Measurements from ENCODE around the gene LIF.
A peak's percentile ranks its signal among the peaks of the same experiment; 100 is the strongest.
"Not testable (repeated sequence)": the region's sequence is repeated elsewhere in the genome, so short reads cannot be mapped to it uniquely, and the experiment has no call there.

LIF gene

DNA sequence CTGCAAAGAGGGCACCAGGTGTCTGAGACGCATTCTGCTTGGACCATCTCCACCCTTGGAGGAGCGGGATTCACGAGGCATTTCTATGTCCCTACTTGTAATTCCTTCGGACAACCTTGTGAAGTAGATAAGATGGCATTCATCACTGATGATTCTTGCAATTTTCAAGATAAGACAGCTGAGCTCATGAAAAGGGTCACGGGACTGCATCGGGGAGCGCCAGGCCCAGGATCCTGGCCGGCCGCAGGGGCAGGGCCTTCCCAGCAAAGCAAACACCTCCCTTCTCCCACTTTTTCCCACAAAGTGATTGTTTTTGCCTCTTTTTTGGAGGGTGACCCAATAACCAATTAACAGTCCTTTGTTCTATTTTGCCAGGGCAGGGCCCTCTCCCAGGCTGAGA, 8.4 kb downstream of the LIF start:
- DNase-seq (ENCODE audit: insufficient read length, low spot score) = no peak
- no peak for TF ChIP-seq POLR2A (IDR thresholded peaks at IDR 0.05; ENCODE audit: low read depth, low read length)
- no peak for FAIRE-seq

DNA sequence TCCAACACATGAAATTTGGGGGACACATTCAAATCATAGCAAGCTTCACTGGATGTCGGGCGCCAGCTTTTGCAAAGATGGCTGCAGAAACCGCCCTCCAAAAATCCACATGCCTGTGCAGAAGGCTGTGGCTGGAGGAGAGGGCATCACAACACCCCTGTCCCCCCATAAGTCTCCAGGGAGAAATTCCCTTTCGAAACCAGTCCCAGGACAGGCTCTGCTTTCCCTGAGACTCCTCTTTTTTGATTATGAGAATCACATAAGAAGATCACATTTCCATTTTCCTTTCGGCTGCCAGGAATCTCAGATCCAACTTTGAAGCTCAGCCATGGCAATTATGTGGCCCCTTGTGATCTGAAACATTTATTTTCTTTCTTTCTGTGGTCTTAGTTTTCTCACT, 9.7 kb downstream of the LIF start:
- FAIRE-seq = no peak
- TF ChIP-seq POLR2A (IDR thresholded peaks at IDR 0.05; ENCODE audit: low read depth, low read length) = no peak
- no peak for DNase-seq (ENCODE audit: insufficient read length, low spot score)

DNA sequence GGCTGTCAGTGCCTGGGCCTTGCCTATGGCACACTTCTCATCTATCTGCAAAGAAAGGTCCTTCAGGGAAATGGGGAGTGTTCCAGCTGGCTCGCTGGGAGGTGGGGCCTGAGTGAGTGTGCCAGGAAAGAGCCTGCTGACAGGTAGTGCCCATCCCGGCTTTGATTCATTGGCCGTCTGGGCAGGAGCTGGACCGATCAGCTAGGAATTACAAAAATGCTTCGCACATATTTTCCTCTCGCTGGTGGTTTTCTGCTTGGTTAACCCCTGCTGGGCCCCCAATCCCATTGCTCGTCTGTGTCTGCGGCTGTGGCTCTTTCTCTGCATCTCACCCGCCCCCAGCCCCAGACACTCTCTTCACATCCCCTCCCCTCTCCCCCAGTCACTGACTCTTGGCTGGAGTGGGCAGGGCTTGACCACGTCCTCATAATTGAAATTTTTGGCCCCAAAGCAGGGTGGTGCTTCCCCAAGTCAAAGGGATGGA, 10.8 kb downstream of the LIF start:
- FAIRE-seq = peak; percentile 52
- TF ChIP-seq POLR2A (IDR thresholded peaks at IDR 0.05; ENCODE audit: low read depth, low read length) = no peak
- DNase-seq (ENCODE audit: insufficient read length, low spot score) = peak; percentile 71

DNA sequence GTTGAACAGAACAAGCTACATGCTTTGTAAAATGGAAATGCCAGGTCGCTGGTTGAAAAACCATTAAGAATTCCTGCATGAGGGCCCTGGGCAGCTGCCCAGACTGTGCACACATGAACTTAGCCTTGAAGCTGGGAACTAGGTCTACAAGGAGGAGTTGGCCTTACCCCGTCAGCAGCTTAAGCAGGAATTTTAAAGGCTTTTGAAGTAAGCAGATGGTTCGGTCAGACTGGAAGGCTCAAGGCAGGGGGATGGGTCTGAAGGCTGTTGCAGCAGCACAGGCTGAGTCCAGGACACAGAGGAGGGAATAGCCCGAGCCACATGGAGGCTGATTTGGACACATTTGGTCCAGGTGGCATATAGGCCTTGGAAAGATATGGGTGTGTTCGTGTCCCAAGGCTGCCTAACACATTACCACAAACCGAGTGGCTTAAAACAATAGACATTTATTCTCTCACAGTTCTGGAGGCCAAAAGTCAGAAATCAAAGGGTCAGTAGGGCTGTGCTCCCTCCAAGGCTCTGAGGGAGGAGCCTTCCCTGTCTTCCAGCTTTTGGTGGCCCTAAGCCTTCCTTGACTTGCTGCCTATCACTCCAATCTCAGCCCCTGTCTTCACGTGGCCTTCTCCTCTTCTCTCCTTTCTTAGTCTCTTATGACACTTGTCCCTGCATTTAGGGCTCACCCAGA, 11.6 kb downstream of the LIF start:
- TF ChIP-seq POLR2A (IDR thresholded peaks at IDR 0.05; ENCODE audit: low read depth, low read length) = no peak
- DNase-seq (ENCODE audit: insufficient read length, low spot score) (no peak), FAIRE-seq (no peak)

DNA sequence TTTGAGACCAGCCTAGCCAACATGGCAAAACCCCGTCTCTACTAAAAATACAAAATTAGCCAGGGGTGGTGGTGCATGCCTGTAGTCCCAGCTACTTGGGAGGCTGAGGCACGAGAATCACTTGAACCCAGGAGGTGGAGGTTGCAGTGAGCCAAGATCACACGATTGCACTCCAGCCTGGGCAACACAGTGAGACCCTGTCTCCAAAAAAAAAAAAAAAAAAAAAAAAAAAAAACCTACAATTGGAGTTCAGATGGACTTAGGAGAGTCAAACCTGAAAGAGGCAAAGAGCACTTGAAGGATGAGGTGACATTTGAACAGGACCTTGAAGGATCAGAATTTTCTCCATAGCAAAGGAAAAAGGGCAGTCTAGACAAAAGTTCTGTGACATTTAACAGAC, 12.2 kb downstream of the LIF start:
- DNase-seq (ENCODE audit: insufficient read length, low spot score); FAIRE-seq: not testable (repeated sequence)

DNA sequence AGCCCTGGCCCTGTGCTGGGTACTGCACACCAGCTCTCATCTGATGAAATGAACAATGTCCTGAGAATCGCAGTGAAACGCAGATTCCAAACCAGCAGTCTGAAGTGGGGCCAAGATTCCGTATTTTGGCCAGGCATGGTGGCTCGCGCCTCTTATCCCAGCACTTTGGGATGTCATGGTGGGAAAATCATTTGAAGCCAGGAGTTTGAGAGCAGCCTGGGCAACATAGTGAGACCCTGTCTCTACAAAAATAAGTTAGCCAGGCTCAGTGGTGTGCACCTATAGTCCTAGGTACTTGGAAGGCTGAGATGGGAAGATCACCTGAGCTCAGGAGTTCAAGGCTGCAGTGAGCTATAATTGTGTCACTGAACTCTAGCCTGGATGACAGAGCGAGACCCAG, 13.0 kb downstream of the LIF start:
- DNase-seq (ENCODE audit: insufficient read length, low spot score) = no peak
- FAIRE-seq = no peak
- no peak for TF ChIP-seq POLR2A (IDR thresholded peaks at IDR 0.05; ENCODE audit: low read depth, low read length)

DNA sequence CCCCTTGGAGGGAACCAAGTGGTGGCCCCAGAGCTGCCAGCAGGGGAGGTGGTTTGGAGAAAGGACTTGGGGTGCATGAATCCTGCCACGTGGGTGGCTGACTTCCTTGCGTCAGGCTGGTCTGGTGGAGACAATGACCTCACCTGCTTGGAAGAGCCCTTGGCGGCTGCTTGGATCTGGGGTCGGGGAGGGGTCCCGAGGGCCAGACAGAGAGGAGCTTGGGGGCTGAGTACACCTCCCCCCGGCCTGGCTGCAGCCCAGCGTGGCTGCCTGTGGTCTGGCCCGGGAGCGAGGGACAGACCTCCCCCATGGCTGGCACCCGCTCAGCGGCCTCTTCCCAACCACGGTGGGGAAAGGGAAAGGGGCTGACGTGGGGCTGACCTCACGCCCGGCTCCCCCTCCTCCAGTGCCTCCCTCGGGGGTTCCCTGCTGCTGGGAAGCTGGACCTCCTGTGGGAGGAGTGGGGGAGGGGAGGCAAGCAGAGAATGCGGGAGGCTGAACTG, 13.8 kb downstream of the LIF start:
- DNase-seq (ENCODE audit: insufficient read length, low spot score) = no peak
- FAIRE-seq = no peak
- TF ChIP-seq POLR2A (IDR thresholded peaks at IDR 0.05; ENCODE audit: low read depth, low read length) = no peak

DNA sequence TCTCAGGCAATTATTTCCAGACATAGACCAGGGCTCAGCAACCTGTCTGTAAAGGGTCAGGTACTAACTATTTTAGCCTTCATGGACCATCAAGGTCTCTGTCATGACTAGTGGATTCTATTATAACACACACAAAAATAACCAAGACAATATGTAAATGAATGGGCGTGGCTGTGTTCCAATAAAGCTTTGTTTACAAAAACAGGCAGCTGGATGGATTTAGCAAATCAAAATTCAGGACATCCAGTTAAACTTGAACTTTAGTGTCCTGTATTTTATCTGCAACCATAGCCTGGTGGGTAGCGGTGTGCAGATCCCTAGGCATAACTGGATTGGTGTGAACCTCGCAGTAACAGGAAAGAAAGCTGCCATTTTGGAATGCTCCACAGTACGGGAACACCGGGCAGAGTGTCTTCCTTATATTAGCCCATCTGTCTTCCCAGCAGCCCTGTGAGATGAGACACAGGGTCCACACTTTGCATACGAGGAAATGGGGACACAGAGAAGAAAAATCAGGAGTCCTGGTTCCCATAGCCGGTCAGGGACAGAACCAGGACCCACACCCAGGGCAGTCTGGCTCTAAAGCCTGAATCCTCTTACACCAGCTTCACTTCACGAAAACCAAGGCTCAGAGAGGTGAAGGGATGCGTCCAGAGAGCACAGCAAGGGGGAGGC, 15.6 kb downstream of the LIF start:
- DNase-seq (ENCODE audit: insufficient read length, low spot score) (no peak), FAIRE-seq (no peak)
- TF ChIP-seq POLR2A (IDR thresholded peaks at IDR 0.05; ENCODE audit: low read depth, low read length) = no peak

DNA sequence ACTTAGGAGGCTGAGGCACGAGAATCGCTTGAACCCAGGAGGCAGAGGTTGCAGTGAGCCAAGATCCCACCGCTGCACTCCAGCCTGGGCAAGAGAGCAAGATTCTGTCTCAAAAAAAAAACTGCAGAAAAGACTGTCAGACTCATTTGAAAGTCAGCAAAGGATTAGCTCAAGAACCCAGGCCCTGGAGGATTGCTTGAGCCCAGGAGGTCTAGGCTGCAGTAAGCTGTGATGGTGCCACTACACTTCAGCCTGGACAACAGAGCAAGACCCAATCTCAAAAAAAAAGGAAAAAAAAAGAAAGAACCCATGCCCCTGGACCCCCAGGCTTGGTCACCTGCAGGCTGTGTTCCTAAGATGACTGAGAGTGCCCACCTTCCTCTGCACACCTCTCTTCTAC, 16.2 kb downstream of the LIF start:
- TF ChIP-seq POLR2A (IDR thresholded peaks at IDR 0.05; ENCODE audit: low read depth, low read length) = no peak
- FAIRE-seq (no peak), DNase-seq (ENCODE audit: insufficient read length, low spot score) (no peak)

DNA sequence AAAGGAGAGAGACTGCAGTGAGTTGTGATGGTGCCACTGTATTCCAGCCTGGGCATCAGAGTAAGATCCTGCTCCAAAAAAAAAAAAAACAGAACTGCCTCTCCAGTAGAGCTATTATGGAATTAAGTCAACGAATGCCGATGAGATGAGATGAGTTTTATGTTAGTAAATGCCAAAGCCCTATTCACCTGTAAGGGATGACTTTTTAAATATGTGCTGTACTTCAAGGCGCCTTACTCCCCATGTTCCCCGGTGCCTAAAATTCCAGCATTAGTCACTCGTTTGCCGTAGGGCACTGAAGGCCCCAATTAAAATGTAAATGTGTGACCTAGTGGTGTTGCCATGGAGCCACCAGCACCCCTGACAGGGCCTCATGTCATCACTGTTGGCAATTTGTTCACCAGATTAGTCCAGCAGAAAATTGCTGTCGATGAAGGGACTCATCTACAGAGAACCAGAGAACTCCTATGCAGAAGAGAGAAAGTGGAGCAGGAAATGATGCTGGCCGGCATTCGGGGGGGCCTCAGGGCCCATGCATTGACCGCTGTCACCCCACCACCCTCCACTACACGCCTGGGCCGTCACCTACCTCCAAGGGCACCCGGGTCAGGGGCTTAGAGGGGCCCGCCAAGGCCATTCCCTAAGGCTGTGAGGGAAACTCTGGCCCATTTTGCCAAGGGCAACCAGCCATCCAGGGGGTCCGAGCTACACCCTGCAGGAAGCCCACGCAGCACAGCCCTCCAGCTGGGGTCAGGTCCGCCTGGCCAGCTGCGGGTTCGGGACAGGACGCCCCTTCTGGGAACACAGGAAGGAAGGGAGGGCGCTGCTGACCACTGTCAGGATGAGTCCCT, 17.8 kb downstream of the LIF start:
- no peak for TF ChIP-seq POLR2A (IDR thresholded peaks at IDR 0.05; ENCODE audit: low read depth, low read length)
- DNase-seq (ENCODE audit: insufficient read length, low spot score) = peak; percentile 49
- FAIRE-seq = peak; percentile 45

DNA sequence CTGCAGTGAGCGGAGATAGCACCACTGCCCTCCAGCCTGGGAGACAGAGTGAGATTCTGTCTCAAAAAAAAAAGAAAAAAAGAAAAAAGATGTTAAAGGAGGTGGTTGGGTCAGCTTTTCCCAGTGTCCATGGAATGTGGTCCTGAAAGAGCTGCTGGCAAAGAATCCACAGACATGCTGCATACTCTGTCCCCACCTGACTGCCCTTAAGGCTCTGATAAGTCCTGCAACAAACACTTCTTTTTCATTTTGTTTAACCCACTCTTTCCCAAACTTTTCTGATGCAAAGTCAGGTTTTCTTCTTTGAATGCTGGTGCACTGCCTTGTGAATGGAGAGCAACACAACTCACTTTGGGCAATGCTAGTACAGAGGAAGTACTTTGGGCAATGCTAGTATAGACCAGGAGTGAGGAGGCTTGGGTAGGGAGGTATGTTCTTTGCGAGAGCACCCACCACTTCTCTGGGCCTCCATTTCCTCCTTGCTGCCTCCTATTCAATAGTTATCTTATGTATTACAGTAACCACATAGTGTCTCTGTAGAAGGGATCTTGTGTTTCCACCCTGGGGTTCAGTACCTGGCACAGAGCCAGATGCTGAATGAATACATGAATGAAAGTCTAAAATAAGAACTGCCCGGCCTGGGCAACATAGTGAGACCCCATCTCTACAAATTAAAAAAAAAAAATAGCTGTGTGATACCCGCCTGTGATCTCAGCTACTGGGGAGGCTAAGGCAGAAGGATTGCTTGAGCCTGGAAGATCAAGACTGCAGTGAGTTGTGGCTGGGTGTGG, 18.9 kb downstream of the LIF start:
- TF ChIP-seq POLR2A (IDR thresholded peaks at IDR 0.05; ENCODE audit: low read depth, low read length) = no peak
- FAIRE-seq (no peak), DNase-seq (ENCODE audit: insufficient read length, low spot score) (no peak)

DNA sequence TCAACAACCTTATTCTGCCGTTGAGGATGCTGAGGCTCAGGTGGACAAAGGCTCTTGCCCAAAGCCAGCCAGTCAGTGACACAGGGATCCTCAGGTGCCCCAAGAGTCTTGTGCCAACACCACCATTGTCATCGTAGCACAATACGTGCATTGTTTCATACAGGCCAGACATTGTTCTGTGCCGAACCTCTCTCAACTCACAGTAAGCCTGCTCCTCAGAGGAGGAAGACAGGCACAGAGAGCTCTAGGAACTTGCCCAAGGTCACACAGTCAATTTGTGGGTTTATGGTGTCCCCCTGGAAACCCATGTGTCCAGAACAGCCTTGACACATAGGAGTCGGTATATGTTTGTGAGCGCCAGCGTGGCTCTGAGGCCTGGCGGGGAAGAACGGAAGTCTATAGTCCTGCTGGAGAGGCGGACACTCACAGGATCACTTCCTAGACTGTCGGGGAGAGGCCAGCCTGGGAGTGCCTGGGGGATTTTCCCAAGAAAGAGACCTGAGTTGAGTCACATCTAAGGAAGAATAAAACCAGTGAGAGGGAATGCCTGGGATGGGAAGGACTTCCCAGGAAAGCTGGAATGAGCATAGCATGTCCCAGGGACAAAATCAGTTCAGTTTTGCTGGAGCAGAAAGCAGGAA, 20.2 kb downstream of the LIF start:
- no peak for TF ChIP-seq POLR2A (IDR thresholded peaks at IDR 0.05; ENCODE audit: low read depth, low read length)
- DNase-seq (ENCODE audit: insufficient read length, low spot score) (no peak), FAIRE-seq (no peak)
